Gastroesophageal sphincter (tissue), 3 donors: ENCODE measurements around the gene HDAC4.

Experiments used
- POLR2AphosphoS5 ChIP-seq: sonication (generic); formaldehyde crosslinking; IDR thresholded peaks from one replicate; pipeline ENCODE4 v1.6.1; 2017; ENCODE audit warnings: antibody characterized with exemption
- TF ChIP-seq, protein P1 (sequence below), 4 experiments: fragments of 200-600 bp in 2 of 4; fragments of 450-650 bp in 2 of 4; sonication (generic) in 1 of 4; IDR thresholded peaks; one replicate each; pipeline ENCODE4 v1.5.1; 2017 to 2019; ENCODE audit warnings: antibody characterized with exemption in 4 of 4, mild to moderate bottlenecking in 2 of 4, moderate library complexity in 2 of 4

DNA sequence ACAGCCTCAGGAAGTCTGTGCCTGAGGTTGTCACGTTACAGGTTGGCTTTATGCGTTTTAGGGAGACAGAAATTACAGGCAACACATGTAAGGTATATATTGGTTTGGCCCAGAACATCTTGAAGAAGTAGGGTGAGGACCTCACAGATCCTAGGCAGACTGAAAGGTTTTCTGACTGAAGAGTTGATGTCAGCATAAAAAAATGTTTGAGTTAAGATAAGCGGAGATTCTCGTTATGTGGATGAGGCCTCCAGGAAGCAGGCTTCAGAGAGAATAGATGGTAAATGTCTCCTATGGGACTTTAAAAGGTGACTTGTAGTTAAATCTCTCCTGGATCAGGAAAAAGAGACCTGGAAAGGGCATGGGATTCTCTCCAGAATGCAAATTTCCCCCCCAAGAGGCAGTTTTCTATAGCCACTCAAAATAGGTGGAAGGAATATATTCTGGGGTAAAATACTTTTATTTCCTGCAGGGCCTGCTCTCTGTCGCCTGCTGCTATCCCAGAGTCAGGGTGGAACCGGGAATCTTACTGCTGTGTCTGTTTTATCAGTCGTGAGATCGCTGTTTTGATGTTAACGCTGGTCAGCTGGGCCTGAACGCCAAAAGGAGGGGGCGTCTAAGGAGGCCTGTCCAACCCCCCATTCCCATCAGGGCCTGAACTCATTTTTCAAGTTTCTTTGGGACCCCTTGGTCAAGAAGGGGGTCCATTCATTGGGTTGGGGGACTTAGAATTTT, 171.1 kb downstream of the HDAC4 start:
- no peak for TF ChIP-seq POLR2AphosphoS5
- TF ChIP-seq, protein P1, sequence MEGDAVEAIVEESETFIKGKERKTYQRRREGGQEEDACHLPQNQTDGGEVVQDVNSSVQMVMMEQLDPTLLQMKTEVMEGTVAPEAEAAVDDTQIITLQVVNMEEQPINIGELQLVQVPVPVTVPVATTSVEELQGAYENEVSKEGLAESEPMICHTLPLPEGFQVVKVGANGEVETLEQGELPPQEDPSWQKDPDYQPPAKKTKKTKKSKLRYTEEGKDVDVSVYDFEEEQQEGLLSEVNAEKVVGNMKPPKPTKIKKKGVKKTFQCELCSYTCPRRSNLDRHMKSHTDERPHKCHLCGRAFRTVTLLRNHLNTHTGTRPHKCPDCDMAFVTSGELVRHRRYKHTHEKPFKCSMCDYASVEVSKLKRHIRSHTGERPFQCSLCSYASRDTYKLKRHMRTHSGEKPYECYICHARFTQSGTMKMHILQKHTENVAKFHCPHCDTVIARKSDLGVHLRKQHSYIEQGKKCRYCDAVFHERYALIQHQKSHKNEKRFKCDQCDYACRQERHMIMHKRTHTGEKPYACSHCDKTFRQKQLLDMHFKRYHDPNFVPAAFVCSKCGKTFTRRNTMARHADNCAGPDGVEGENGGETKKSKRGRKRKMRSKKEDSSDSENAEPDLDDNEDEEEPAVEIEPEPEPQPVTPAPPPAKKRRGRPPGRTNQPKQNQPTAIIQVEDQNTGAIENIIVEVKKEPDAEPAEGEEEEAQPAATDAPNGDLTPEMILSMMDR (IDR thresholded peaks at IDR 0.05) = no peak
